Measurements from ENCODE around the gene DMD.

GRCh38 chrX:31323658-31324057 is 1887.7 kb downstream of the DMD start:
- TF ChIP-seq, protein P1, sequence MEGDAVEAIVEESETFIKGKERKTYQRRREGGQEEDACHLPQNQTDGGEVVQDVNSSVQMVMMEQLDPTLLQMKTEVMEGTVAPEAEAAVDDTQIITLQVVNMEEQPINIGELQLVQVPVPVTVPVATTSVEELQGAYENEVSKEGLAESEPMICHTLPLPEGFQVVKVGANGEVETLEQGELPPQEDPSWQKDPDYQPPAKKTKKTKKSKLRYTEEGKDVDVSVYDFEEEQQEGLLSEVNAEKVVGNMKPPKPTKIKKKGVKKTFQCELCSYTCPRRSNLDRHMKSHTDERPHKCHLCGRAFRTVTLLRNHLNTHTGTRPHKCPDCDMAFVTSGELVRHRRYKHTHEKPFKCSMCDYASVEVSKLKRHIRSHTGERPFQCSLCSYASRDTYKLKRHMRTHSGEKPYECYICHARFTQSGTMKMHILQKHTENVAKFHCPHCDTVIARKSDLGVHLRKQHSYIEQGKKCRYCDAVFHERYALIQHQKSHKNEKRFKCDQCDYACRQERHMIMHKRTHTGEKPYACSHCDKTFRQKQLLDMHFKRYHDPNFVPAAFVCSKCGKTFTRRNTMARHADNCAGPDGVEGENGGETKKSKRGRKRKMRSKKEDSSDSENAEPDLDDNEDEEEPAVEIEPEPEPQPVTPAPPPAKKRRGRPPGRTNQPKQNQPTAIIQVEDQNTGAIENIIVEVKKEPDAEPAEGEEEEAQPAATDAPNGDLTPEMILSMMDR (IDR thresholded peaks at IDR 0.05; ENCODE audit: borderline replicate concordance, extremely low read depth, low read length, poor library complexity, severe bottlenecking), result no peak
- no peak for TF ChIP-seq EZH2 (IDR thresholded peaks at IDR 0.05; ENCODE audit: borderline replicate concordance, low read depth, low read length, severe bottlenecking)

Data from DND-41 (cell line).